SKM-1 (cell line): ENCODE measurements around the gene SHISAL1.
"Not testable (repeated sequence)": the region's sequence is repeated elsewhere in the genome, so short reads cannot be mapped to it uniquely, and the experiment has no call there.

Experiments
- DNase-seq: peaks from one replicate; lab custom pipeline; 2025; ENCODE audit not compliant: unreplicated experiment; lab: John Stamatoyannopoulos, UW

Gene SHISAL1

GRCh38 chr22:44329179-44329796 lies 16.5 kb upstream of the SHISAL1 start:
- no peak for DNase-seq

- no peak for DNase-seq
These were observed 16.0 kb upstream of the SHISAL1 start for GRCh38 chr22:44328762-44329161.

- no peak for DNase-seq
These were observed 15.6 kb upstream of the SHISAL1 start for GRCh38 chr22:44328326-44328725.

GRCh38 chr22:44326491-44326885 lies 13.7 kb upstream of the SHISAL1 start:
- DNase-seq: no peak

- DNase-seq: no peak
These were observed 13.2 kb upstream of the SHISAL1 start for GRCh38 chr22:44325718-44326490.

- not testable (repeated sequence) for DNase-seq
These were observed 10.5 kb upstream of the SHISAL1 start for GRCh38 chr22:44323140-44323790.

GRCh38 chr22:44319685-44320084 lies 6.9 kb upstream of the SHISAL1 start:
- no peak for DNase-seq

- DNase-seq: no peak
These were observed 6.0 kb upstream of the SHISAL1 start for GRCh38 chr22:44318751-44319150.

GRCh38 chr22:44317886-44318637 lies 5.3 kb upstream of the SHISAL1 start:
- no peak for DNase-seq

- DNase-seq: no peak
These were observed 4.3 kb upstream of the SHISAL1 start for GRCh38 chr22:44317123-44317444.

GRCh38 chr22:44316393-44317122 lies 3.8 kb upstream of the SHISAL1 start:
- no peak for DNase-seq

- no peak for DNase-seq
These were observed 1.8 kb upstream of the SHISAL1 start for GRCh38 chr22:44314425-44315067.

- DNase-seq: no peak
These were observed 745 bp upstream of the SHISAL1 start for GRCh38 chr22:44313385-44314006.

GRCh38 chr22:44311855-44312170 lies 938 bp downstream of the SHISAL1 start:
- DNase-seq: no peak

- no peak for DNase-seq
These were observed 1.5 kb downstream of the SHISAL1 start for GRCh38 chr22:44311104-44311854.

- DNase-seq: no peak
These were observed 3.1 kb downstream of the SHISAL1 start for GRCh38 chr22:44309647-44310046.

GRCh38 chr22:44309137-44309536 lies 3.6 kb downstream of the SHISAL1 start:
- DNase-seq: no peak

GRCh38 chr22:44307509-44308169 lies 5.1 kb downstream of the SHISAL1 start:
- no peak for DNase-seq

GRCh38 chr22:44305888-44306287 lies 6.9 kb downstream of the SHISAL1 start:
- DNase-seq: no peak
